Measurements from ENCODE around the gene DTNBP1.

The DTNBP1 gene

GRCh38 chr6:15491986-15492269, 170.9 kb downstream of the DTNBP1 start:
- FAIRE-seq (no peak), DNase-seq (ENCODE audit: extremely low spot score, insufficient read length, low read depth) (no peak)

GRCh38 chr6:15491255-15491985, 171.4 kb downstream of the DTNBP1 start:
- FAIRE-seq (peak; percentile 87), DNase-seq (ENCODE audit: extremely low spot score, insufficient read length, low read depth) (peak; percentile 18)

GRCh38 chr6:15490242-15491100, 172.4 kb downstream of the DTNBP1 start:
- no peak for DNase-seq (ENCODE audit: extremely low spot score, insufficient read length, low read depth)
- no peak for FAIRE-seq

GRCh38 chr6:15489261-15489962, 173.4 kb downstream of the DTNBP1 start:
- no peak for FAIRE-seq
- no peak for DNase-seq (ENCODE audit: extremely low spot score, insufficient read length, low read depth)

- DNase-seq (ENCODE audit: extremely low spot score, insufficient read length, low read depth) (no peak), FAIRE-seq (no peak)
Observed at GRCh38 chr6:15487262-15487661, 175.6 kb downstream of the DTNBP1 start.

GRCh38 chr6:15485936-15486335, 176.9 kb downstream of the DTNBP1 start:
- DNase-seq (ENCODE audit: extremely low spot score, insufficient read length, low read depth), result no peak
- no peak for FAIRE-seq

- FAIRE-seq (no peak), DNase-seq (ENCODE audit: extremely low spot score, insufficient read length, low read depth) (no peak)
Observed at GRCh38 chr6:15484821-15485220, 178.0 kb downstream of the DTNBP1 start.

- no peak for DNase-seq (ENCODE audit: extremely low spot score, insufficient read length, low read depth)
- no peak for FAIRE-seq
Observed at GRCh38 chr6:15484140-15484539, 178.7 kb downstream of the DTNBP1 start.

GRCh38 chr6:15483060-15483459, 179.8 kb downstream of the DTNBP1 start:
- DNase-seq (ENCODE audit: extremely low spot score, insufficient read length, low read depth) (no peak), FAIRE-seq (no peak)

GRCh38 chr6:15481390-15482291, 181.2 kb downstream of the DTNBP1 start:
- FAIRE-seq (no peak), DNase-seq (ENCODE audit: extremely low spot score, insufficient read length, low read depth) (no peak)

- FAIRE-seq (no peak), DNase-seq (ENCODE audit: extremely low spot score, insufficient read length, low read depth) (no peak)
Observed at GRCh38 chr6:15480525-15480924, 182.3 kb downstream of the DTNBP1 start.

- DNase-seq (ENCODE audit: extremely low spot score, insufficient read length, low read depth) (no peak), FAIRE-seq (no peak)
Observed at GRCh38 chr6:15479761-15480160, 183.1 kb downstream of the DTNBP1 start.

GRCh38 chr6:15477746-15478145, 185.1 kb downstream of the DTNBP1 start:
- FAIRE-seq (no peak), DNase-seq (ENCODE audit: extremely low spot score, insufficient read length, low read depth) (no peak)

- DNase-seq (ENCODE audit: extremely low spot score, insufficient read length, low read depth) (no peak), FAIRE-seq (no peak)
Observed at GRCh38 chr6:15476631-15477380, 186.0 kb downstream of the DTNBP1 start.

- FAIRE-seq (no peak), DNase-seq (ENCODE audit: extremely low spot score, insufficient read length, low read depth) (no peak)
Observed at GRCh38 chr6:15475872-15476271, 187.0 kb downstream of the DTNBP1 start.

- DNase-seq (ENCODE audit: extremely low spot score, insufficient read length, low read depth), result no peak
- FAIRE-seq, result no peak
Observed at GRCh38 chr6:15475261-15475660, 187.6 kb downstream of the DTNBP1 start.

GRCh38 chr6:15474196-15474595, 188.6 kb downstream of the DTNBP1 start:
- no peak for DNase-seq (ENCODE audit: extremely low spot score, insufficient read length, low read depth)
- FAIRE-seq, result no peak

GRCh38 chr6:15473741-15474161, 189.1 kb downstream of the DTNBP1 start:
- DNase-seq (ENCODE audit: extremely low spot score, insufficient read length, low read depth) (no peak), FAIRE-seq (no peak)

GRCh38 chr6:15473174-15473573, 189.7 kb downstream of the DTNBP1 start:
- DNase-seq (ENCODE audit: extremely low spot score, insufficient read length, low read depth), result no peak
- no peak for FAIRE-seq

All from GM18507 (cell line).